Fibroblast of the conjunctiva (primary cell): Measurements from ENCODE around the gene PTCH2.
"Not testable (repeated sequence)": the region's sequence is repeated elsewhere in the genome, so short reads cannot be mapped to it uniquely, and the experiment has no call there.

Source experiments
- DNase-seq: peaks from one replicate; pipeline ENCODE4 v3.0.0-alpha.2; 2010; ENCODE audit warnings: low read depth

The PTCH2 gene

GRCh38 chr1:44819608-44820327, 23.3 kb downstream of the PTCH2 start:
- DNase-seq, result peak; percentile 90

GRCh38 chr1:44819196-44819607, 23.9 kb downstream of the PTCH2 start:
- DNase-seq, result no peak

GRCh38 chr1:44817771-44818495, 25.1 kb downstream of the PTCH2 start:
- DNase-seq, result no peak

GRCh38 chr1:44817307-44817706, 25.7 kb downstream of the PTCH2 start:
- DNase-seq, result no peak

GRCh38 chr1:44815926-44816325, 27.1 kb downstream of the PTCH2 start:
- DNase-seq, result not testable (repeated sequence)

GRCh38 chr1:44812822-44813543, 30.1 kb downstream of the PTCH2 start:
- DNase-seq, result no peak

GRCh38 chr1:44811234-44811633, 31.8 kb downstream of the PTCH2 start:
- DNase-seq, result no peak

- not testable (repeated sequence) for DNase-seq
These were observed 32.3 kb downstream of the PTCH2 start for GRCh38 chr1:44810762-44811105.

GRCh38 chr1:44810101-44810761, 32.8 kb downstream of the PTCH2 start:
- no peak for DNase-seq

- no peak for DNase-seq
These were observed 33.8 kb downstream of the PTCH2 start for GRCh38 chr1:44808938-44809917.

- peak; percentile 89 for DNase-seq
These were observed 34.8 kb downstream of the PTCH2 start, which contains the start of gene BTBD19 for GRCh38 chr1:44808063-44808937. TSS of gene BTBD19 (plus strand) at chr1:44808523. CDS start at chr1:44808821, 298 bp downstream.

- peak; percentile 99 for DNase-seq
These were observed 35.5 kb downstream of the PTCH2 start for GRCh38 chr1:44807364-44808062.

GRCh38 chr1:44806704-44807363, 36.2 kb downstream of the PTCH2 start, which contains the start of gene DYNLT4:
TSS of gene DYNLT4 (minus strand) at chr1:44807351. CDS start at chr1:44806668, 683 bp downstream.
- no peak for DNase-seq

GRCh38 chr1:44806025-44806703, 36.9 kb downstream of the PTCH2 start:
- DNase-seq, result no peak

- no peak for DNase-seq
These were observed 37.6 kb downstream of the PTCH2 start for GRCh38 chr1:44805311-44806024.

- DNase-seq, result no peak
These were observed 39.5 kb downstream of the PTCH2 start for GRCh38 chr1:44803312-44804095.

GRCh38 chr1:44803062-44803311, 40.1 kb downstream of the PTCH2 start:
- DNase-seq, result no peak
